Uterus (tissue), 4 donors: Measurements from ENCODE around the gene ITGB5. TPM values are rescaled to one million over a fixed set of nuclear protein-coding genes. Genes with fewer than 3 reads are reported as not detected.

Source experiments
- DNase-seq, 2 donors: peaks; one replicate each; pipeline ENCODE4 v3.0.0-alpha.2; 2019 to 2020
- H3K27ac ChIP-seq, 2 donors: fragments of 200-600 bp; sonication (generic); 1 replicate in 1 of 2; 2 replicates in 1 of 2; pipeline ENCODE4 v1.5.1; 2016 to 2018
- H3K27me3 ChIP-seq, 2 donors: fragments of 200-600 bp; sonication (generic); one replicate each; pipeline ENCODE4 v1.5.1; 2018 to 2019; ENCODE audit warnings: control low read depth in 1 of 2
- H3K36me3 ChIP-seq, 2 donors: fragments of 200-600 bp; sonication (generic); one replicate each; pipeline ENCODE4 v1.5.1; 2019; ENCODE audit warnings: control low read depth in 1 of 2
- H3K4me1 ChIP-seq, 2 donors: fragments of 200-600 bp; sonication (generic); one replicate each; pipeline ENCODE4 v1.5.1; 2018 to 2019; ENCODE audit warnings: control low read depth in 1 of 2
- H3K4me3 ChIP-seq, 2 donors: fragments of 200-600 bp; sonication (generic); 1 replicate in 1 of 2; 2 replicates in 1 of 2; pipeline ENCODE4 v1.5.1; 2018 to 2019; ENCODE audit warnings: mild to moderate bottlenecking in 1 of 2
- H3K9me3 ChIP-seq, 2 donors: fragments of 200-600 bp; sonication (generic); one replicate each; pipeline ENCODE4 v1.5.1; 2019; ENCODE audit warnings: control low read depth in 1 of 2
- POLR2A ChIP-seq, 2 donors: fragments of 450-650 bp; IDR thresholded peaks; one replicate each; pipeline ENCODE4 v1.6.1; 2016; ENCODE audit warnings: antibody characterized with exemption in 2 of 2, mild to moderate bottlenecking in 1 of 2, moderate library complexity in 1 of 2
- intact Hi-C: fragments of 100-400 bp; cut with DNase I; formaldehyde crosslinking; loops from one replicate; pipeline ENCODE4 v1.15.1; 2023; ENCODE audit warnings: low total_unique reads
- total RNA-seq, 4 donors: library from RNA; depleted of rRNA in 3 of 4; stranded (reverse); fragments of >200 nt in 3 of 4; gene quantifications; one replicate each; pipeline versions ENCODE4 v1.1.0 to v1.2.4, GENCODE V29; 2014 to 2023
- TF ChIP-seq, protein P1 (sequence below), 4 experiments: fragments of 200-600 bp in 2 of 4; fragments of 450-650 bp in 2 of 4; sonication (generic) in 2 of 4; IDR thresholded peaks; one replicate each; pipeline ENCODE4 v1.5.1; 2016 to 2019; ENCODE audit warnings: antibody characterized with exemption in 4 of 4, mild to moderate bottlenecking in 2 of 4, moderate library complexity in 1 of 4
- donor health status: DM: yes; HTN: yes; CAD: no.

Gene ITGB5
- total RNA-seq, 4 donors from 2014 or later: 28.7 to 106 (median 71.6) TPM

- no peaks in the 10 kb centered on the region for H3K27me3 ChIP-seq
- no peak overlapping the region for H3K27ac ChIP-seq
- H3K36me3 ChIP-seq: no peaks in the 10 kb centered on the region
- H3K9me3 ChIP-seq: no peaks in the 10 kb centered on the region
- intact Hi-C loops: no loop called here
- DNase-seq: peak; percentile 52 to 54
- TF ChIP-seq, protein P1, sequence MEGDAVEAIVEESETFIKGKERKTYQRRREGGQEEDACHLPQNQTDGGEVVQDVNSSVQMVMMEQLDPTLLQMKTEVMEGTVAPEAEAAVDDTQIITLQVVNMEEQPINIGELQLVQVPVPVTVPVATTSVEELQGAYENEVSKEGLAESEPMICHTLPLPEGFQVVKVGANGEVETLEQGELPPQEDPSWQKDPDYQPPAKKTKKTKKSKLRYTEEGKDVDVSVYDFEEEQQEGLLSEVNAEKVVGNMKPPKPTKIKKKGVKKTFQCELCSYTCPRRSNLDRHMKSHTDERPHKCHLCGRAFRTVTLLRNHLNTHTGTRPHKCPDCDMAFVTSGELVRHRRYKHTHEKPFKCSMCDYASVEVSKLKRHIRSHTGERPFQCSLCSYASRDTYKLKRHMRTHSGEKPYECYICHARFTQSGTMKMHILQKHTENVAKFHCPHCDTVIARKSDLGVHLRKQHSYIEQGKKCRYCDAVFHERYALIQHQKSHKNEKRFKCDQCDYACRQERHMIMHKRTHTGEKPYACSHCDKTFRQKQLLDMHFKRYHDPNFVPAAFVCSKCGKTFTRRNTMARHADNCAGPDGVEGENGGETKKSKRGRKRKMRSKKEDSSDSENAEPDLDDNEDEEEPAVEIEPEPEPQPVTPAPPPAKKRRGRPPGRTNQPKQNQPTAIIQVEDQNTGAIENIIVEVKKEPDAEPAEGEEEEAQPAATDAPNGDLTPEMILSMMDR (IDR thresholded peaks at IDR 0.05): peak; percentile 58 to 85 (median 61)
- TF ChIP-seq POLR2A (IDR thresholded peaks at IDR 0.05): no peak
- no peak overlapping the region for H3K4me3 ChIP-seq
- no peaks in the 10 kb centered on the region for H3K4me1 ChIP-seq
These were observed 41.4 kb upstream of the ITGB5 start for GRCh38 chr3:124928333-124929202.

DNA sequence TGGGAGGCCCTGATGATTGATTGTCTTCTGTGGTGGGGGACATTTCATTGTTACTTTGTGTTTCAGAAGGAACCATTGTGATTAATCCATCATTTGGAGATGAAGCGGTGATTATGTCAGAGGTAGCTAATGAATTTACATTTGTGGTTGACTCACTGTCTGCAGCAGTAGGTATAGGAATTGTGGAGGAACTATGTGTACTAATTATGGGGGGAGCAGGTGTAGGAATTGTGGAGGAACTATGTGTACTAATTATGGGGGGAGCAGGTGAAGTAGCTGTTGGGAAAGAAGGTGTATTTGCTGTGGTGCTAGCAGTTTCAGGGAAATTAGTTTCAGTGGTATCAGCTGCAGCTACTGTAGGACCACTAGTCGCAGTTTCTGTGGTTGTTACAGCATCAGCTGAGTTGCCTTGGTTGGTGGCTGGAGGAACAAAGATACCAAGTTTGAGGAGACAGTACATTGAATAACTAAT is 40.4 kb upstream of the ITGB5 start:
- H3K4me1 ChIP-seq: no peaks in the 10 kb centered on the region
- intact Hi-C loops: no loop called here

DNA sequence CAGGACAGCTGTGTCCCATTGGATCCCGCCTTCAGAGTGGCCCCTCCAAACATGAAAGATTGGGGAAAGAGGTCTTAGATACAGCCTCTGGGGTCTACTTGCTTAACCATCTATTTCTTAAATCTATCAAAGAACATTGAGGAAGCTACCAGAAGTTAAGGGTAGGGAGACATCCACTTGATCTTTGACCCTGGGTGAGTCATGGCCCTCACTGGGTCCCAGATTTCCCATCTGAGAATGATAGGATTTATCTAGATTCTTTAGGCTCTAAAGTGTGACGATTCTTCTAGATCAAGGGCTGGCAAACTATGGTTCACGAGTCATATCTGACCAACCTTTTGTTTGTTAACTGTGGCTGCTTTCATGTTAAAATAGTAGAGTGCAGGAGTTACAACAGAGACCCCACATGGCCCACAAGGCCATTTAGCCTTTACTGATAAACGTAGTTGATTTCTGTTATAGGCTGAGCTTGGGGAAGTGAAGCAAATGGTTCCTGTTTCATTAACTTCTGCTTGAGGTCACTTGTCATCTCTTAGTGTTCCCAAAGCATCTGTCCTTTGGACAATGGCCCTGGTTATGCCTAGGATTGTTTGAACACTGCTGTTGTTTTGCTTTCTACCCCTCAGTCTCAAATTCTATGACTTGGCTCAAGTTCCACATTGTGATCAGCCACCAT is 39.4 kb upstream of the ITGB5 start:
- Histone ChIP-seq H3K36me3 (no peaks in the 10 kb centered on the region), H3K4me3 (no peak overlapping the region), H3K4me1 (no peaks in the 10 kb centered on the region), H3K27ac (no peak overlapping the region), H3K27me3 (no peaks in the 10 kb centered on the region), H3K9me3 (no peaks in the 10 kb centered on the region)
- intact Hi-C loops: no loop called here
- no peak for DNase-seq
- TF ChIP-seq POLR2A (IDR thresholded peaks at IDR 0.05): no peak
- TF ChIP-seq, protein P1 (IDR thresholded peaks at IDR 0.05): no peak

More for the DNA sequence above, 40.4 kb upstream of the ITGB5 start:
- DNase-seq: no peak
- Histone ChIP-seq H3K4me3 (no peak overlapping the region), H3K27me3 (no peaks in the 10 kb centered on the region), H3K36me3 (no peaks in the 10 kb centered on the region), H3K9me3 (no peaks in the 10 kb centered on the region), H3K27ac (no peak overlapping the region)
- TF ChIP-seq, protein P1 (IDR thresholded peaks at IDR 0.05): no peak
- no peak for TF ChIP-seq POLR2A (IDR thresholded peaks at IDR 0.05)

- intact Hi-C loops: no loop called here
- Histone ChIP-seq H3K27me3 (no peaks in the 10 kb centered on the region), H3K36me3 (no peaks in the 10 kb centered on the region), H3K27ac (no peak overlapping the region), H3K4me3 (no peak overlapping the region), H3K9me3 (no peaks in the 10 kb centered on the region), H3K4me1 (no peaks in the 10 kb centered on the region)
- DNase-seq: no peak
- TF ChIP-seq POLR2A (IDR thresholded peaks at IDR 0.05): no peak
- TF ChIP-seq, protein P1 (IDR thresholded peaks at IDR 0.05): no peak
These were observed 37.6 kb upstream of the ITGB5 start for GRCh38 chr3:124924741-124925140.

DNA sequence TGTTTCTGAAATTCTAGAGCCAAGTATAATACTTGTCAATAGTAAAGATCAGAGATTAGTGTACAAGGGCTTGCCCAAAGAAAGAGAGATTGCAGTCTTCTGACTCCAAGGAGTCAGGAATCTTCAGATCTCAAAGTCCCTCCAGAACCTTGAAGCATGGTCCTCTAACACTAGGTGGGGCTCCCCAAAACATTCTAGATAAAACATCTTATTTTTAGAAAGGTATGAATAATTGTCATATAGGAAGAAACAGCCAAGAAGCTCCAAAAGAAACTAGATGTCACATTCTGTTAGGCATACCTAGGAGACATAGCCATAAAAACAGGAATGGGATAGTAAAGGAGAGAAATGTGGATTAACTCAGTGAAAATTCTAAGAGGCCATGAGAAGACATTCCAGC is 36.7 kb upstream of the ITGB5 start:
- intact Hi-C loops: no loop called here
- no peak overlapping the region for H3K4me3 ChIP-seq

More for the DNA sequence above, 36.7 kb upstream of the ITGB5 start:
- no peak for DNase-seq
- Histone ChIP-seq H3K4me1 (no peaks in the 10 kb centered on the region), H3K27ac (no peak overlapping the region), H3K36me3 (no peaks in the 10 kb centered on the region), H3K9me3 (no peaks in the 10 kb centered on the region), H3K27me3 (no peaks in the 10 kb centered on the region)
- TF ChIP-seq, protein P1 (IDR thresholded peaks at IDR 0.05): no peak
- no peak for TF ChIP-seq POLR2A (IDR thresholded peaks at IDR 0.05)
